ENCODE measurements around the gene SLC23A1.

- no peak for TF ChIP-seq POLR2A (IDR thresholded peaks at IDR 0.05; ENCODE audit: low read length)
- no peak for TF ChIP-seq GATA1 (IDR thresholded peaks at IDR 0.05; ENCODE audit: low read depth, low read length)
These were observed 32.8 kb upstream of the SLC23A1 start for GRCh38 chr5:139415869-139416268.
